PC-3 (cell line): ENCODE data around the gene MARCHF9. TPM values are rescaled to one million over a fixed set of nuclear protein-coding genes. Genes with fewer than 3 reads are reported as not detected.
A peak's percentile ranks its signal among the peaks of the same experiment; 100 is the strongest.

Experiments
- ATAC-seq: fragments of 200-7000 bp; cut with Tn5 transposase; 2 replicates; pipeline ENCODE4 v1.9.1; 2020; ENCODE audit warnings: mild to moderate bottlenecking, moderate library complexity
- BruUV-seq: library from RNA; stranded (reverse); fragments of 400-500 nt; replicated peaks from 2 replicates; lab custom pipeline; 2021; lab: Mats Ljungman, UMichigan
- CTCF ChIA-PET: fragments of 300-600 bp; sonication (Branson Sonifier 250); formaldehyde crosslinking; loops from one replicate; lab custom pipeline; 2022; ENCODE audit warnings: antibody characterized with exemption; lab: Charles Lee
- POLR2A ChIA-PET: fragments of 300-600 bp; sonication (Branson Sonifier 250); formaldehyde crosslinking; loops from one replicate; lab custom pipeline; 2022; ENCODE audit warnings: antibody characterized with exemption; ENCODE audit not compliant: unreplicated experiment; lab: Charles Lee
- DNase-seq: peaks from one replicate; pipeline ENCODE4 v3.0.0-alpha.2; 2015
- H2AFZ ChIP-seq: fragments of 300-600 bp; sonication (generic); 2 replicates; pipeline ENCODE4 v1.6.0; 2016; ENCODE audit warnings: antibody characterized with exemption, low read length
- H3F3A ChIP-seq: fragments of 300-600 bp; sonication (generic); one replicate; pipeline ENCODE4 v1.6.0; 2017; ENCODE audit warnings: antibody characterized with exemption, low read length, control low read depth, mild to moderate bottlenecking; ENCODE audit not compliant: unreplicated experiment
- H3K27ac ChIP-seq: fragments of 300-600 bp; sonication (generic); 2 replicates; pipeline ENCODE4 v1.5.1; 2016; ENCODE audit warnings: mild to moderate bottlenecking, low read length
- H3K27me3 ChIP-seq: fragments of 300-600 bp; sonication (generic); 2 replicates; pipeline ENCODE4 v1.6.1; 2016; ENCODE audit warnings: low read length, mixed read lengths
- H3K36me3 ChIP-seq: fragments of 300-600 bp; sonication (generic); 2 replicates; pipeline ENCODE4 v1.6.1; 2016; ENCODE audit warnings: low read depth, mixed run types, low read length, mixed read lengths
- H3K4me1 ChIP-seq: fragments of 300-600 bp; sonication (generic); 2 replicates; pipeline ENCODE4 v1.5.1; 2016; ENCODE audit warnings: low read length; ENCODE audit not compliant: insufficient read depth
- H3K4me2 ChIP-seq: fragments of 300-600 bp; sonication (generic); 2 replicates; pipeline ENCODE4 v1.6.0; 2016; ENCODE audit warnings: low read length
- H3K4me3 ChIP-seq: fragments of 300-600 bp; sonication (generic); 2 replicates; pipeline ENCODE4 v1.5.1; 2016; ENCODE audit warnings: mild to moderate bottlenecking, low read length, mixed read lengths
- H3K79me2 ChIP-seq: fragments of 300-600 bp; sonication (generic); 2 replicates; pipeline ENCODE4 v1.6.1; 2017; ENCODE audit warnings: low read length, mixed read lengths
- H3K9ac ChIP-seq: fragments of 300-600 bp; sonication (generic); 2 replicates; pipeline ENCODE4 v1.6.0; 2016; ENCODE audit warnings: mild to moderate bottlenecking, low read length
- H3K9me2 ChIP-seq: fragments of 300-600 bp; sonication (generic); replicated peaks from 2 replicates; pipeline ENCODE4 v1.6.1; 2016; ENCODE audit warnings: mixed run types, low read length, mixed read lengths
- H3K9me3 ChIP-seq: fragments of 300-600 bp; sonication (generic); 2 replicates; pipeline ENCODE4 v1.6.1; 2016; ENCODE audit warnings: low read length, mixed read lengths
- H4K20me1 ChIP-seq: fragments of 300-600 bp; sonication (generic); 2 replicates; pipeline ENCODE4 v1.6.1; 2016; ENCODE audit warnings: low read length, mixed read lengths
- EZH2 ChIP-seq: fragments of 300-600 bp; sonication (generic); IDR thresholded peaks from one replicate; pipeline ENCODE4 v1.6.1; 2017; ENCODE audit warnings: antibody characterized with exemption, mild to moderate bottlenecking, low read length; ENCODE audit not compliant: unreplicated experiment
- EZH2phosphoT487 ChIP-seq: fragments of 300-600 bp; sonication (generic); IDR thresholded peaks from 2 replicates; pipeline ENCODE4 v1.6.1; 2018; ENCODE audit warnings: mild to moderate bottlenecking, antibody characterized with exemption, low read length, borderline replicate concordance
- intact Hi-C: fragments of 100-400 bp; cut with micrococcal nuclease; formaldehyde crosslinking; loops from 2 replicates; pipeline ENCODE4 v1.9.0; 2023
- total RNA-seq: library from RNA; depleted of rRNA; stranded (reverse); fragments of >200 nt; gene quantifications from 2 replicates; pipeline ENCODE4 v1.2.3, GENCODE V29; 2014
- TF ChIP-seq, protein P1 (sequence below): fragments of 300-600 bp; sonication (generic); conservative IDR thresholded peaks from 2 replicates; pipeline ENCODE4 v1.5.1; 2017; ENCODE audit warnings: antibody characterized with exemption, low read depth, mild to moderate bottlenecking, low read length

The MARCHF9 gene
- total RNA-seq, 1 experiment from 2014 or later: 13.4 TPM

DNA sequence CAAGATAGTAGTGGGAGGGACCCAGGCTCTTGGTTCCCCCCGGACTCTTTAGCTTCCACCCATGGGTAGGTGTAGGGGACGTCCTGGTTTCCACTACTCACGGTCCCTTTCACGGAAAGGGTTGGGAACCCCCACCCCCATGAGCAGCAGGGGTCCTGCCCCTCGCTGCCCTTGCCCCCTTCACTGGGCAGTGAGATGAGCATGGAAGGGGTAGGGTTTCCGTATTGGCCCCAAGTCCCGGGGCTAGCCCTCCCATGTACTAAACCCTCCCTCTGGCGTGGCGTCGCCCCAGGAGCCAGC is 29.1 kb upstream of the MARCHF9 start:
- TF ChIP-seq, protein P1, sequence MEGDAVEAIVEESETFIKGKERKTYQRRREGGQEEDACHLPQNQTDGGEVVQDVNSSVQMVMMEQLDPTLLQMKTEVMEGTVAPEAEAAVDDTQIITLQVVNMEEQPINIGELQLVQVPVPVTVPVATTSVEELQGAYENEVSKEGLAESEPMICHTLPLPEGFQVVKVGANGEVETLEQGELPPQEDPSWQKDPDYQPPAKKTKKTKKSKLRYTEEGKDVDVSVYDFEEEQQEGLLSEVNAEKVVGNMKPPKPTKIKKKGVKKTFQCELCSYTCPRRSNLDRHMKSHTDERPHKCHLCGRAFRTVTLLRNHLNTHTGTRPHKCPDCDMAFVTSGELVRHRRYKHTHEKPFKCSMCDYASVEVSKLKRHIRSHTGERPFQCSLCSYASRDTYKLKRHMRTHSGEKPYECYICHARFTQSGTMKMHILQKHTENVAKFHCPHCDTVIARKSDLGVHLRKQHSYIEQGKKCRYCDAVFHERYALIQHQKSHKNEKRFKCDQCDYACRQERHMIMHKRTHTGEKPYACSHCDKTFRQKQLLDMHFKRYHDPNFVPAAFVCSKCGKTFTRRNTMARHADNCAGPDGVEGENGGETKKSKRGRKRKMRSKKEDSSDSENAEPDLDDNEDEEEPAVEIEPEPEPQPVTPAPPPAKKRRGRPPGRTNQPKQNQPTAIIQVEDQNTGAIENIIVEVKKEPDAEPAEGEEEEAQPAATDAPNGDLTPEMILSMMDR: no peak
- TF ChIP-seq EZH2phosphoT487 (no peak), EZH2 (no peak)
- peak overlapping the region; percentile 92 for H3K4me2 ChIP-seq
- H3K79me2 ChIP-seq: no peaks in the 10 kb centered on the region
- no TSS peak for BruUV-seq
- no peaks in the 10 kb centered on the region for H3K9me3 ChIP-seq
- peak overlapping the region; percentile 100 for H2AFZ ChIP-seq
- ATAC-seq (peak; percentile 0; the same call in 1 of the 2 replicates), DNase-seq (no peak)
- CTCF ChIA-PET: interaction anchor here (0.6 to 1.5 kb wide), 3 partner anchors 10 to 699 kb away, joined by 3 to 9 read pairs (median 3); no protein-coding TSS in a partner anchor
- intact Hi-C loops: no loop called here
- H3K4me3 ChIP-seq: peak overlapping the region; percentile 91
- H3K4me1 ChIP-seq: peaks cover 4% of the 10 kb centered on the region; the same call in 1 of the 2 replicates
- no peak overlapping the region for H3K27ac ChIP-seq
- no peaks in the 10 kb centered on the region for H3K9me2 ChIP-seq
- H3K9ac ChIP-seq: peak overlapping the region; percentile 86
- no peaks in the 10 kb centered on the region for H4K20me1 ChIP-seq
- POLR2A ChIA-PET: no interaction called here
- H3K27me3 ChIP-seq: no peaks in the 10 kb centered on the region
- no peaks in the 10 kb centered on the region for H3F3A ChIP-seq
- H3K36me3 ChIP-seq: no peaks in the 10 kb centered on the region

DNA sequence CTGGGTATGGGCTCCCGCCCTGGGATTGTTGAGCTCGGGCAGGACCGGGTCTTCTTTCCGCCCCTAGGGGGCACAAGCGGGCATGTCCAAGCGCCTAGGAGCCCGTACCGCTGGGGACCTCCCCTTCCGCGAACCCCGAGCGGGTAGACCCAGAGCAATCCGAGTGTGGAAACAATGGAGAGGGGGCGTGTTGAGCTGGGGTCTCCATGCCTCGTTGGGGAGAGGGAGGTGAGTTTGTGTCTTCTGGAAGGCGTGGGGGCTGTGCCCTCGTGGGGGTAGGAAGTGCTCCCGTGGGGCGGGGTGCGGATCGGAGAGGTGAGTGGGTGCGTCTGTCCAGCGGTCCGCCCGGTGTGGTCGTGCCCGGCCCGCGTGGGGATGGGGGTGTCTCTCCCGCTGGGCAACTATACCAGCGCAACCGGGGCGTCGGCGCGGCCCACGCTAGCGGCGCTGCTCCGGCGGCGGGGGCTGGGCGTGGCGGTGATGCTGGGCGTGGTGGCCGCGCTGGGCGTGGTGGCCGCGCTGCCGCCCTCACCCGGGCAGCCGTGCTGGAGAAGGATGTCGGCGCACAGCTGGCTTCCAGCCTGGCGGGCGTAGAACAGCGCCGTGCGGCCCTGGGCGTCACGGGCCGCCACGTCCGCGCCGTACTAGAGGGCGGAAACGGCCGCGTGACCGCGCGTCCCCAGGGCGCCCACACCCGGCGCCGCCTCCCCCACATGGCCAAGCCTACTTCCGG is 28.6 kb upstream of the MARCHF9 start:
- 0 out of 2 replicates have a peak overlapping the region, but pooled peaks have one; percentile 21 for H3K27ac ChIP-seq
- peak overlapping the region; percentile 100 for H2AFZ ChIP-seq
- peaks cover 4% of the 10 kb centered on the region; the same call in 1 of the 2 replicates for H3K4me1 ChIP-seq
- H3K27me3 ChIP-seq: no peaks in the 10 kb centered on the region
- no peaks in the 10 kb centered on the region for H3K79me2 ChIP-seq
- no peaks in the 10 kb centered on the region for H3K9me2 ChIP-seq
- H3K9me3 ChIP-seq: no peaks in the 10 kb centered on the region
- peak; percentile 91 for ATAC-seq
- ChIA-PET CTCF (interaction anchor here (0.5 to 1.5 kb wide), 8 partner anchors 10 to 699 kb away, joined by 3 to 11 read pairs (median 3); partner anchors contain the start of gene TSPAN31), POLR2A (interaction anchor here (0.7 kb wide), 1 partner anchor 41 kb away, joined by 5 read pairs; no protein-coding TSS in a partner anchor)
- peak overlapping the region; percentile 86 for H3K9ac ChIP-seq
- intact Hi-C loops: no loop called here
- H3F3A ChIP-seq: no peaks in the 10 kb centered on the region
- H3K36me3 ChIP-seq: no peaks in the 10 kb centered on the region
- TF ChIP-seq EZH2: no peak
- TF ChIP-seq, protein P1: peak; percentile 91
- no peaks in the 10 kb centered on the region for H4K20me1 ChIP-seq
- DNase-seq: peak; percentile 88
- peak overlapping the region; percentile 92 for H3K4me2 ChIP-seq
- H3K4me3 ChIP-seq: peak overlapping the region; percentile 91
- BruUV-seq: TSS peak; percentile 80
